H1 (cell line): Measurements from ENCODE around the gene BRMS1L. TPM values are rescaled to one million over a fixed set of nuclear protein-coding genes. Genes with fewer than 3 reads are reported as not detected.

Experiments used
- CTCF ChIA-PET: fragments of 300-600 bp; sonication (Branson Sonifier 250); formaldehyde crosslinking; loops from one replicate; lab custom pipeline; 2021; ENCODE audit not compliant: partially characterized antibody; lab: Charles Lee
- POLR2A ChIA-PET: fragments of 300-600 bp; sonication (Branson Sonifier 250); formaldehyde crosslinking; loops from one replicate; lab custom pipeline; 2021; ENCODE audit warnings: inconsistent platforms; ENCODE audit not compliant: partially characterized antibody; lab: Charles Lee
- DNase-seq, 2 experiments: peaks; one replicate each; pipeline versions ENCODE4 v3.0.0 to v3.0.0-alpha.2; 2010 to 2022; ENCODE audit warnings: low spot score in 2 of 2, low read depth in 1 of 2, mixed read lengths in 1 of 2
- FAIRE-seq: peaks from 2 replicates; lab custom pipeline; 2011; peaks lifted over from hg19 to GRCh38; lab: Jason Lieb, UNC
- H2AFZ ChIP-seq: 2 replicates; pipeline ENCODE4 v1.8.1; 2012; ENCODE audit warnings: low read length, inconsistent platforms
- H2AK5ac ChIP-seq: 2 replicates; pipeline ENCODE4 v1.6.1; 2013; ENCODE audit warnings: low read depth, low read length
- H2BK120ac ChIP-seq: replicated peaks from 2 replicates; pipeline ENCODE3; 2013; ENCODE audit warnings: low read depth, low read length, inconsistent platforms
- H2BK12ac ChIP-seq: 2 replicates; pipeline ENCODE4 v1.6.1; 2013; ENCODE audit warnings: low read depth, low read length
- H2BK15ac ChIP-seq: 2 replicates; pipeline ENCODE4 v1.6.1; 2013; ENCODE audit warnings: low read length
- H2BK20ac ChIP-seq: 2 replicates; pipeline ENCODE4 v1.6.1; 2013; ENCODE audit warnings: low read length
- H2BK5ac ChIP-seq: 2 replicates; pipeline ENCODE4 v1.6.1; 2013; ENCODE audit warnings: low read depth, low read length
- H3K14ac ChIP-seq: 2 replicates; pipeline ENCODE4 v1.6.1; 2013; ENCODE audit warnings: inconsistent platforms; ENCODE audit not compliant: insufficient read length
- H3K18ac ChIP-seq: 2 replicates; pipeline ENCODE4 v1.6.1; 2013; ENCODE audit warnings: low read length; ENCODE audit errors: extremely low read depth
- H3K23ac ChIP-seq: 2 replicates; pipeline ENCODE4 v1.6.1; 2013; ENCODE audit warnings: inconsistent platforms; ENCODE audit not compliant: insufficient read length
- H3K23me2 ChIP-seq: 2 replicates; pipeline ENCODE4 v1.6.1; 2013; ENCODE audit warnings: low read depth, low read length
- H3K27ac ChIP-seq: 2 replicates; pipeline ENCODE4 v1.6.1; 2011; ENCODE audit warnings: low read depth, low read length, inconsistent platforms
- H3K27me3 ChIP-seq, 4 experiments: replicated peaks in 1 of 4; 1 replicate in 1 of 4; 2 replicates in 3 of 4; pipeline versions ENCODE4 v1.6.1 to v1.8.1; 2011 to 2013; ENCODE audit warnings: low read length in 3 of 4, mild to moderate bottlenecking in 3 of 4, inconsistent platforms in 2 of 4, mixed read lengths in 2 of 4, moderate library complexity in 1 of 4; ENCODE audit not compliant: control insufficient read depth in 3 of 4, insufficient read depth in 3 of 4; ENCODE audit errors: extremely low read depth in 1 of 4
- H3K36me3 ChIP-seq, 4 experiments: 2 replicates each; pipeline versions ENCODE4 v1.6.1 to v1.8.1; 2011 to 2013; ENCODE audit warnings: mild to moderate bottlenecking in 4 of 4, low read length in 3 of 4, moderate library complexity in 2 of 4, control low read depth in 1 of 4, inconsistent platforms in 1 of 4; ENCODE audit not compliant: insufficient read depth in 4 of 4, control insufficient read depth in 2 of 4
- H3K4ac ChIP-seq: replicated peaks from 2 replicates; pipeline ENCODE3; 2013; ENCODE audit warnings: low read length, low read depth, mixed read lengths, inconsistent platforms; ENCODE audit not compliant: insufficient read length
- H3K4me1 ChIP-seq, 4 experiments: replicated peaks in 1 of 4; 1 replicate in 1 of 4; 2 replicates in 3 of 4; pipeline versions ENCODE4 v1.6.1 to v1.8.1; 2011 to 2013; ENCODE audit warnings: low read length in 3 of 4, inconsistent platforms in 2 of 4, mixed read lengths in 1 of 4; ENCODE audit not compliant: insufficient read depth in 4 of 4, control insufficient read depth in 3 of 4
- H3K4me2 ChIP-seq, 2 experiments: 2 replicates each; pipeline versions ENCODE4 v1.6.1 to v1.8.1; 2011 to 2013; ENCODE audit warnings: low read depth in 2 of 2, low read length in 2 of 2, control low read depth in 1 of 2, inconsistent platforms in 1 of 2, mild to moderate bottlenecking in 1 of 2; ENCODE audit not compliant: insufficient read depth in 1 of 2
- H3K4me3 ChIP-seq, 4 experiments: fragments of 200-600, 300-600 bp in 1 of 4; sonication (generic), shearing (Covaris generic), sonication (Bioruptor Twin) in 1 of 4; 2 replicates each; pipeline versions ENCODE4 v1.5.1 to v1.8.1; 2011 to 2016; ENCODE audit warnings: low read length in 4 of 4, low read depth in 3 of 4, control low read depth in 2 of 4, inconsistent platforms in 2 of 4, mild to moderate bottlenecking in 2 of 4, mixed read lengths in 1 of 4, moderate library complexity in 1 of 4; ENCODE audit not compliant: insufficient read depth in 2 of 4; ENCODE audit errors: extremely low read depth in 1 of 4
- H3K56ac ChIP-seq: replicated peaks from 2 replicates; pipeline ENCODE3; 2013; ENCODE audit warnings: low read depth, mild to moderate bottlenecking, mixed read lengths, low read length, inconsistent platforms; ENCODE audit not compliant: insufficient read length
- H3K79me1 ChIP-seq: 2 replicates; pipeline ENCODE4 v1.6.1; 2013; ENCODE audit warnings: low read depth, low read length, control low read depth
- H3K79me2 ChIP-seq, 2 experiments: 2 replicates each; pipeline versions ENCODE4 v1.6.1 to v1.8.1; 2012 to 2013; ENCODE audit warnings: low read length in 2 of 2, mild to moderate bottlenecking in 2 of 2, inconsistent platforms in 1 of 2; ENCODE audit not compliant: insufficient read depth in 2 of 2, control insufficient read depth in 1 of 2
- H3K9ac ChIP-seq, 4 experiments: replicated peaks in 1 of 4; 1 replicate in 1 of 4; 2 replicates in 3 of 4; pipeline versions ENCODE4 v1.6.1 to v1.8.1; 2011 to 2013; ENCODE audit warnings: low read depth in 3 of 4, low read length in 3 of 4, control low read depth in 2 of 4, mild to moderate bottlenecking in 2 of 4, moderate library complexity in 2 of 4, inconsistent platforms in 1 of 4; ENCODE audit errors: extremely low read depth in 1 of 4
- H3K9me3 ChIP-seq, 2 experiments: 2 replicates each; pipeline versions ENCODE4 v1.6.1 to v1.8.1; 2012 to 2013; ENCODE audit warnings: mild to moderate bottlenecking in 2 of 2, moderate library complexity in 2 of 2, control low read depth in 1 of 2, inconsistent platforms in 1 of 2, low read depth in 1 of 2, low read length in 1 of 2, mixed read lengths in 1 of 2; ENCODE audit not compliant: insufficient read depth in 2 of 2
- H4K20me1 ChIP-seq, 2 experiments: replicated peaks in 1 of 2; 2 replicates each; pipeline versions ENCODE3 to v1.8.1; 2011 to 2013; ENCODE audit warnings: inconsistent platforms in 2 of 2, low read length in 2 of 2, mild to moderate bottlenecking in 1 of 2; ENCODE audit not compliant: insufficient read depth in 2 of 2, control insufficient read depth in 1 of 2
- H4K5ac ChIP-seq: 2 replicates; pipeline ENCODE4 v1.6.1; 2013; ENCODE audit warnings: low read length, low read depth, mixed read lengths, inconsistent platforms; ENCODE audit not compliant: insufficient read length
- H4K8ac ChIP-seq: 2 replicates; pipeline ENCODE4 v1.8.0; 2013; ENCODE audit warnings: mild to moderate bottlenecking, moderate library complexity, low read length, inconsistent platforms; ENCODE audit not compliant: insufficient read depth; ENCODE audit errors: extremely low read depth
- H4K91ac ChIP-seq: replicated peaks from 2 replicates; pipeline ENCODE3; 2013; ENCODE audit warnings: low read length, mixed read lengths, inconsistent platforms; ENCODE audit not compliant: insufficient read length
- BCL11A ChIP-seq, 2 experiments: IDR thresholded peaks; one replicate each; pipeline ENCODE4 v1.6.1; 2011; ENCODE audit warnings: low read depth in 2 of 2, low read length in 2 of 2, mild to moderate bottlenecking in 2 of 2
- CREB1 ChIP-seq: IDR thresholded peaks from 2 replicates; pipeline ENCODE4 v1.6.1; 2012; ENCODE audit warnings: inconsistent platforms
- FOSL1 ChIP-seq: IDR thresholded peaks from 2 replicates; pipeline ENCODE4 v1.6.1; 2011; ENCODE audit warnings: mild to moderate bottlenecking, low read depth, low read length, moderate library complexity; ENCODE audit not compliant: insufficient read depth
- JUND ChIP-seq: IDR thresholded peaks from 2 replicates; pipeline ENCODE4 v1.6.1; 2011; ENCODE audit warnings: mild to moderate bottlenecking, improper control_type of control experiment, low read length
- KDM4A ChIP-seq: IDR thresholded peaks from one replicate; pipeline ENCODE4 v1.7.1; 2012; ENCODE audit warnings: low read depth, mild to moderate bottlenecking, moderate library complexity, low read length, inconsistent platforms; ENCODE audit not compliant: severe bottlenecking
- MAX ChIP-seq: IDR thresholded peaks from 2 replicates; pipeline ENCODE4 v1.6.1; 2012; ENCODE audit warnings: inconsistent platforms
- NANOG ChIP-seq: IDR thresholded peaks from 2 replicates; pipeline ENCODE4 v1.6.1; 2011; ENCODE audit warnings: low read length, low read depth, mild to moderate bottlenecking, inconsistent platforms; ENCODE audit not compliant: insufficient read depth, poor library complexity, severe bottlenecking
- NRF1 ChIP-seq: IDR thresholded peaks from 2 replicates; pipeline ENCODE4 v1.6.1; 2011; ENCODE audit warnings: mild to moderate bottlenecking, low read depth, low read length, improper control_type of control experiment
- POU5F1 ChIP-seq: IDR thresholded peaks from 2 replicates; pipeline ENCODE4 v1.6.1; 2011; ENCODE audit warnings: low read depth, mild to moderate bottlenecking, low read length, moderate library complexity
- RBBP5 ChIP-seq: IDR thresholded peaks from 2 replicates; pipeline ENCODE4 v1.7.1; 2012; ENCODE audit warnings: low read depth, mild to moderate bottlenecking, inconsistent platforms, low read length, moderate library complexity, borderline replicate concordance
- SIN3A ChIP-seq, 2 experiments: IDR thresholded peaks in 1 of 2; conservative IDR thresholded peaks in 1 of 2; 2 replicates each; pipeline ENCODE4 v1.6.1; 2011 to 2012; ENCODE audit warnings: low read length in 2 of 2, improper control_type of control experiment in 1 of 2, low read depth in 1 of 2, mild to moderate bottlenecking in 1 of 2
- SIRT6 ChIP-seq: IDR thresholded peaks from one replicate; pipeline ENCODE4 v1.7.1; 2012; ENCODE audit warnings: low read length, inconsistent platforms
- SP4 ChIP-seq: IDR thresholded peaks from 2 replicates; pipeline ENCODE4 v1.6.1; 2012; ENCODE audit warnings: low read length, inconsistent platforms
- TAF1 ChIP-seq: IDR thresholded peaks from 2 replicates; pipeline ENCODE4 v1.6.1; 2011; ENCODE audit warnings: mild to moderate bottlenecking, low read depth, low read length
- WGBS, 2 experiments: shearing (Covaris generic) in 1 of 2; methylation state at CpG; one replicate each; pipeline versions ENCODE4 v1.1.6 to v1.1.7; 2013 to 2015; ENCODE audit warnings: low lambda C conversion rate in 2 of 2, mixed read lengths in 2 of 2, inconsistent platforms in 1 of 2, low coverage in 1 of 2, missing lambda C conversion rate in 1 of 2; ENCODE audit not compliant: insufficient replicate concordance in 2 of 2, insufficient coverage in 1 of 2, insufficient read length in 1 of 2; ENCODE audit errors: extremely low coverage in 1 of 2, missing lambda C conversion rate in 1 of 2; 5-methylcytosine and 5-hydroxymethylcytosine counted together
- polyA plus RNA-seq, 7 experiments: library from polyadenylated mRNA; depleted of rRNA in 3 of 7; stranded (reverse) in 5 of 7; unstranded in 2 of 7; fragments of >200 nt in 5 of 7; fragments of 200-250 nt in 2 of 7; gene quantifications; 1 replicate in 5 of 7; 2 replicates in 1 of 7; 4 replicates in 1 of 7; pipeline versions ENCODE4 v1.2.1 to v1.2.3, GENCODE V29; 2011 to 2013; ENCODE audit warnings: missing spikeins in 2 of 7, mixed read lengths in 2 of 7
- total RNA-seq: library from RNA; stranded (reverse); fragmentation: NEBNext Ultra II Directional; extraction: Animal tissue kit (Norgen Biotek cat#: 25700); gene quantifications from 2 replicates; pipeline ENCODE4 v1.2.1, GENCODE V29; 2021

The BRMS1L gene
- total and polyA plus RNA-seq, 2 of the 8 experiments (the other 6 are each of a cell fraction or from before 2014, with no cell fraction given): 4.4 to 10.9 TPM

DNA sequence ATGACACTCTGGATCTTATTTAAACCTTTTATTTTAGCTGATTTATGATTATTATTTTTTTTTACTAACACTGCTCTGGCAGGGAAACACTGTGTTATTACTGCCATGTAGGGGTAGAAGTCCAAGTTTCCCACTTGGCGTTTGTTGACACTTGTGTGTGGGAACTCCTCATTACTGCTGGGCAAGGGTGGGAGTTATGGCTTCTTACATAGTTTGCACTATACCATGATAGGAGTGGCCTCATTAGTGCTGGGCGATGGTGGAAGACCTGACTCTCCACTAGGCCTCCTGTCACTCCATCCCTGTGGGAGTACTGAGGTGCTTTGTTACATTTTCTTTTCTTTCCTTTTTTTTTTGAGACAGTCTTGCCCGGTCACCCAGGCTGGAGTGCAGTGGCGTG is 83.5 kb downstream of the BRMS1L start:
- H3K27ac ChIP-seq: no peak overlapping the region
- H3K23me2 ChIP-seq: no peaks in the 10 kb centered on the region
- no peaks in the 10 kb centered on the region for H3K4me1 ChIP-seq
- no peak for DNase-seq
- ChIA-PET CTCF (interaction anchor here (0.6 to 1.8 kb wide), 3 partner anchors 19 to 161 kb away, joined by 3 to 5 read pairs (median 3); no protein-coding TSS in a partner anchor), POLR2A (interaction anchor here (0.7 kb wide), 1 partner anchor 15 kb away, joined by 3 read pairs; no protein-coding TSS in a partner anchor)
- no peak overlapping the region for H3K14ac ChIP-seq
- WGBS, 2 experiments: 92% methylated on average over 4 of the region's 4 CpGs; no CpG with 5 or more reads in 1 of the 2 experiments
- no peak overlapping the region for H4K5ac ChIP-seq
- no peak overlapping the region for H3K23ac ChIP-seq
- no peaks in the 10 kb centered on the region for H3K27me3 ChIP-seq
- no peaks in the 10 kb centered on the region for H3K36me3 ChIP-seq
- H2BK120ac ChIP-seq: no peak overlapping the region
- no peaks in the 10 kb centered on the region for H3K79me2 ChIP-seq
- no peak overlapping the region for H2AK5ac ChIP-seq
- H3K9me3 ChIP-seq: no peaks in the 10 kb centered on the region
- no peak overlapping the region for H4K91ac ChIP-seq
- H2BK5ac ChIP-seq: no peak overlapping the region
- H3K79me1 ChIP-seq: no peaks in the 10 kb centered on the region
- H3K4ac ChIP-seq: no peak overlapping the region
- no peak overlapping the region for H2BK20ac ChIP-seq
- no peak overlapping the region for H3K4me3 ChIP-seq
- no peak overlapping the region for H2BK12ac ChIP-seq
- H2AFZ ChIP-seq: no peak overlapping the region
- H3K18ac ChIP-seq: no peak overlapping the region
- no peak overlapping the region for H3K4me2 ChIP-seq
- no peak overlapping the region for H3K56ac ChIP-seq
- H2BK15ac ChIP-seq: no peak overlapping the region
- H3K9ac ChIP-seq: no peak overlapping the region
- no peak overlapping the region for H4K8ac ChIP-seq
- no peak for FAIRE-seq
- H4K20me1 ChIP-seq: no peaks in the 10 kb centered on the region
- TF ChIP-seq CREB1 (no peak), BCL11A (IDR thresholded peaks at IDR 0.05; ENCODE audit: low read depth in 2 of 2, low read length in 2 of 2) (no peak), KDM4A (no peak), SIRT6 (no peak), POU5F1 (no peak), JUND (no peak), FOSL1 (no peak), TAF1 (no peak), SIN3A (conservative IDR thresholded peaks at IDR 0.05 in 1 of 2, IDR thresholded peaks at IDR 0.05 in 1 of 2; ENCODE audit: low read depth in 1 of 2, low read length in 2 of 2) (no peak), NANOG (no peak), RBBP5 (no peak), NRF1 (no peak), MAX (no peak), SP4 (no peak)
